Caco-2 (cell line): Measurements from ENCODE around the gene LRRC8A. TPM values are rescaled to one million over a fixed set of nuclear protein-coding genes. Genes with fewer than 3 reads are reported as not detected.

ENCODE experiments used
- BruUV-seq: library from RNA; stranded (reverse); fragments of 400-500 nt; replicated peaks from 2 replicates; lab custom pipeline; 2021; lab: Mats Ljungman, UMichigan
- CTCF ChIA-PET: fragments of 300-600 bp; sonication (Branson Sonifier 250); formaldehyde crosslinking; loops from one replicate; lab custom pipeline; 2022; ENCODE audit warnings: antibody characterized with exemption; lab: Charles Lee
- POLR2A ChIA-PET: fragments of 300-600 bp; sonication (Branson Sonifier 250); formaldehyde crosslinking; loops from one replicate; lab custom pipeline; 2022; ENCODE audit warnings: antibody characterized with exemption; lab: Charles Lee
- DNase-seq, 2 experiments: peaks; one replicate each; pipeline versions ENCODE4 v3.0.0 to v3.0.0-alpha.2; 2020 to 2022
- H3K27me3 ChIP-seq: replicated peaks from 2 replicates; pipeline ENCODE4 v1.6.0; 2011; ENCODE audit warnings: low read length; ENCODE audit not compliant: control insufficient read depth, insufficient read depth
- H3K36me3 ChIP-seq: 2 replicates; pipeline ENCODE4 v1.5.1; 2011; ENCODE audit warnings: low read length; ENCODE audit not compliant: control insufficient read depth, insufficient read depth
- H3K4me1 ChIP-seq: fragments of 250-450 bp; sonication (Bioruptor Pico); 2 replicates; pipeline ENCODE4 v1.5.1; 2020; ENCODE audit warnings: mild to moderate bottlenecking
- H3K4me3 ChIP-seq: 2 replicates; pipeline ENCODE4 v1.5.1; 2011; ENCODE audit warnings: low read depth, mild to moderate bottlenecking, control low read depth, low read length
- H3K9me3 ChIP-seq: fragments of 250-450 bp; sonication (Bioruptor Pico); 2 replicates; pipeline ENCODE4 v1.5.1; 2020; ENCODE audit warnings: mild to moderate bottlenecking, moderate library complexity
- H3K27ac Mint-ChIP-seq: one replicate; pipeline ENCODE4 v1.8.0; 2022; ENCODE audit warnings: mixed read lengths; ENCODE audit not compliant: unreplicated experiment
- H3K27me3 Mint-ChIP-seq: one replicate; pipeline ENCODE4 v1.8.0; 2022; ENCODE audit warnings: mixed read lengths; ENCODE audit not compliant: insufficient read depth, unreplicated experiment
- H3K36me3 Mint-ChIP-seq: one replicate; pipeline ENCODE4 v1.8.0; 2022; ENCODE audit warnings: mild to moderate bottlenecking, mixed read lengths; ENCODE audit not compliant: insufficient read depth, unreplicated experiment
- H3K4me1 Mint-ChIP-seq: one replicate; pipeline ENCODE4 v1.8.0; 2022; ENCODE audit warnings: low read depth, mixed read lengths; ENCODE audit not compliant: unreplicated experiment
- H3K4me3 Mint-ChIP-seq: one replicate; pipeline ENCODE4 v1.8.0; 2022; ENCODE audit warnings: mild to moderate bottlenecking, moderate library complexity, mixed read lengths; ENCODE audit not compliant: unreplicated experiment
- H3K9me3 Mint-ChIP-seq: one replicate; pipeline ENCODE4 v1.8.0; 2022; ENCODE audit warnings: mixed read lengths; ENCODE audit not compliant: unreplicated experiment
- CTCF ChIP-seq, 2 experiments: fragments of 200-600 bp in 1 of 2; IDR thresholded peaks; 1 replicate in 1 of 2; 2 replicates in 1 of 2; pipeline versions ENCODE4 v1.5.1 to v1.8.0; 2011 to 2022; ENCODE audit warnings: antibody characterized with exemption in 1 of 2, control low read depth in 1 of 2, inconsistent platforms in 1 of 2, low read depth in 1 of 2, low read length in 1 of 2, mild to moderate bottlenecking in 1 of 2, moderate library complexity in 1 of 2; ENCODE audit not compliant: insufficient read depth in 1 of 2, severe bottlenecking in 1 of 2, unreplicated experiment in 1 of 2
- intact Hi-C: fragments of 100-400 bp; cut with micrococcal nuclease; formaldehyde crosslinking; loops from one replicate; pipeline ENCODE4 v1.10.0; 2022; ENCODE audit not compliant: unreplicated experiment
- total RNA-seq: library from RNA; stranded (reverse); gene quantifications from 2 replicates; pipeline ENCODE4 v1.2.3, GENCODE V29; 2022

LRRC8A gene
- total RNA-seq, 1 experiment from 2014 or later, result 21.9 TPM

- H3K4me1 Mint-ChIP-seq, result peaks cover 22% of the 10 kb centered on the region
- CTCF ChIA-PET, result interaction anchor here (0.7 to 0.9 kb wide), 3 partner anchors 15 to 94 kb away, joined by 3 to 6 read pairs (median 3); partner anchors contain the start of gene ENDOG
- Histone ChIP-seq H3K4me1 (peaks cover 19% of the 10 kb centered on the region), H3K4me3 (no peak overlapping the region), H3K36me3 (peaks cover 1% of the 10 kb centered on the region; the same call in 1 of the 2 replicates), H3K9me3 (no peaks in the 10 kb centered on the region), H3K27me3 (no peaks in the 10 kb centered on the region)
- no TSS peak for BruUV-seq
- peak; percentile 52 to 53 for DNase-seq
- intact Hi-C loops, result no loop called here
- no peaks in the 10 kb centered on the region for H3K27me3 Mint-ChIP-seq
- POLR2A ChIA-PET, result interaction anchor here (0.5 to 0.8 kb wide), 3 partner anchors 36 to 662 kb away, joined by 3 to 6 read pairs (median 3); partner anchors contain the start of gene ENDOG
- TF ChIP-seq CTCF (IDR thresholded peaks at IDR 0.05; ENCODE audit: insufficient read depth in 1 of 2, low read depth in 1 of 2, low read length in 1 of 2, severe bottlenecking in 1 of 2, unreplicated experiment in 1 of 2), result no peak
- H3K36me3 Mint-ChIP-seq, result peaks cover 49% of the 10 kb centered on the region
- H3K4me3 Mint-ChIP-seq, result peak overlapping the region; percentile 7
- peak overlapping the region; percentile 81 for H3K27ac Mint-ChIP-seq
- H3K9me3 Mint-ChIP-seq, result no peaks in the 10 kb centered on the region
These were observed 30.4 kb downstream of the LRRC8A start for GRCh38 chr9:128912270-128912853.

- ChIA-PET CTCF (interaction anchor here (0.9 kb wide), 1 partner anchor 95 kb away, joined by 3 read pairs; the partner anchor contains the start of gene ENDOG), POLR2A (interaction anchor here (0.5 to 0.8 kb wide), 3 partner anchors 37 to 663 kb away, joined by 3 to 6 read pairs (median 3); partner anchors contain the start of gene ENDOG)
- H3K9me3 Mint-ChIP-seq, result no peaks in the 10 kb centered on the region
- H3K27me3 Mint-ChIP-seq, result no peaks in the 10 kb centered on the region
- no peak for TF ChIP-seq CTCF (IDR thresholded peaks at IDR 0.05; ENCODE audit: insufficient read depth in 1 of 2, low read depth in 1 of 2, low read length in 1 of 2, severe bottlenecking in 1 of 2, unreplicated experiment in 1 of 2)
- peak overlapping the region; percentile 81 for H3K27ac Mint-ChIP-seq
- H3K36me3 ChIP-seq, result no peaks in the 10 kb centered on the region; the same call in 1 of the 2 replicates
- H3K36me3 Mint-ChIP-seq, result peaks cover 58% of the 10 kb centered on the region
- H3K4me3 ChIP-seq, result no peak overlapping the region
- no peak for DNase-seq
- H3K4me3 Mint-ChIP-seq, result no peak overlapping the region
- BruUV-seq, result no TSS peak
- no peaks in the 10 kb centered on the region for H3K9me3 ChIP-seq
- H3K27me3 ChIP-seq, result no peaks in the 10 kb centered on the region
- H3K4me1 Mint-ChIP-seq, result peaks cover 22% of the 10 kb centered on the region
- peaks cover 19% of the 10 kb centered on the region for H3K4me1 ChIP-seq
- intact Hi-C loops, result no loop called here
These were observed 31.3 kb downstream of the LRRC8A start for GRCh38 chr9:128913048-128913900.

- intact Hi-C loops, result no loop called here
- CTCF ChIA-PET, result no interaction called here
- H3K4me1 ChIP-seq, result peaks cover 19% of the 10 kb centered on the region
These were observed 32.3 kb downstream of the LRRC8A start for GRCh38 chr9:128913995-128914772.

More at GRCh38 chr9:128913995-128914772, 32.3 kb downstream of the LRRC8A start:
- POLR2A ChIA-PET, result no interaction called here
- peaks cover 27% of the 10 kb centered on the region for H3K4me1 Mint-ChIP-seq
- no peaks in the 10 kb centered on the region for H3K27me3 Mint-ChIP-seq
- no peak overlapping the region for H3K4me3 Mint-ChIP-seq
- H3K27ac Mint-ChIP-seq, result no peak overlapping the region
- no peak overlapping the region for H3K4me3 ChIP-seq
- no peak for TF ChIP-seq CTCF (IDR thresholded peaks at IDR 0.05; ENCODE audit: insufficient read depth in 1 of 2, low read depth in 1 of 2, low read length in 1 of 2, severe bottlenecking in 1 of 2, unreplicated experiment in 1 of 2)
- no peaks in the 10 kb centered on the region for H3K9me3 Mint-ChIP-seq
- DNase-seq, result no peak
- BruUV-seq, result no TSS peak
- H3K27me3 ChIP-seq, result no peaks in the 10 kb centered on the region
- no peaks in the 10 kb centered on the region for H3K9me3 ChIP-seq
- H3K36me3 ChIP-seq, result no peaks in the 10 kb centered on the region; the same call in 1 of the 2 replicates
- peaks cover 57% of the 10 kb centered on the region for H3K36me3 Mint-ChIP-seq
